Vagina (tissue), 2 donors: ENCODE data around the gene EYS.

ENCODE experiments used
- CTCF ChIP-seq, 3 experiments: fragments of 450-650 bp in 2 of 3; fragments of 200-600 bp in 1 of 3; sonication (generic) in 1 of 3; IDR thresholded peaks; one replicate each; pipeline ENCODE4 v1.5.1; 2017 to 2019; ENCODE audit warnings: antibody characterized with exemption in 3 of 3, mild to moderate bottlenecking in 2 of 3, moderate library complexity in 2 of 3
- POLR2A ChIP-seq, 2 donors: fragments of 450-650 bp; IDR thresholded peaks; one replicate each; pipeline ENCODE4 v1.6.1; 2017; ENCODE audit warnings: antibody characterized with exemption in 2 of 2, mild to moderate bottlenecking in 2 of 2, moderate library complexity in 2 of 2
- POLR2AphosphoS5 ChIP-seq, 2 donors: sonication (generic); formaldehyde crosslinking; IDR thresholded peaks; one replicate each; pipeline ENCODE4 v1.9.0; 2017; ENCODE audit warnings: antibody characterized with exemption in 2 of 2, mild to moderate bottlenecking in 2 of 2, low read depth in 1 of 2; ENCODE audit not compliant: insufficient read depth in 1 of 2

GRCh38 chr6:64890609-64891008 lies 816.4 kb downstream of the EYS start:
- TF ChIP-seq CTCF (IDR thresholded peaks at IDR 0.05) (no peak), POLR2A (IDR thresholded peaks at IDR 0.05) (no peak), POLR2AphosphoS5 (IDR thresholded peaks at IDR 0.05; ENCODE audit: insufficient read depth in 1 of 2, low read depth in 1 of 2) (no peak)
